IMR-90 (cell line): ENCODE data around the gene CYP2D6. TPM values are rescaled to one million over a fixed set of nuclear protein-coding genes. Genes with fewer than 3 reads are reported as not detected.

Source experiments
- ATAC-seq: fragments of 200-7000 bp; cut with Tn5 transposase; 2 replicates; pipeline ENCODE4 v1.9.1; 2020; ENCODE audit warnings: low read depth, mild to moderate bottlenecking, moderate library complexity
- BruUV-seq: library from RNA; stranded (reverse); fragments of 400-500 nt; replicated peaks from 2 replicates; lab custom pipeline; 2021; lab: Mats Ljungman, UMichigan
- CTCF ChIA-PET: fragments of 300-600 bp; formaldehyde crosslinking; extraction: SDS; loops from one replicate; lab custom pipeline; 2021; ENCODE audit warnings: antibody characterized with exemption; lab: Yijun Ruan, JAX
- POLR2A ChIA-PET: fragments of 300-600 bp; sonication (Branson Sonifier 250); formaldehyde crosslinking; loops from one replicate; lab custom pipeline; 2022; ENCODE audit warnings: antibody characterized with exemption; ENCODE audit not compliant: unreplicated experiment; lab: Charles Lee
- DNase-seq: peaks from one replicate; pipeline ENCODE4 v3.0.0; 2013
- H2AFZ ChIP-seq: replicated peaks from 2 replicates; pipeline ENCODE3; 2013; ENCODE audit warnings: low read length, mild to moderate bottlenecking; ENCODE audit not compliant: poor library complexity
- H2AK5ac ChIP-seq: 2 replicates; pipeline ENCODE4 v1.6.1; 2013; ENCODE audit warnings: low read depth, low read length, inconsistent platforms
- H2AK9ac ChIP-seq: replicated peaks from 2 replicates; pipeline ENCODE3; 2013; ENCODE audit warnings: mild to moderate bottlenecking, low read depth, low read length, moderate library complexity; ENCODE audit not compliant: poor library complexity
- H2BK120ac ChIP-seq: 2 replicates; pipeline ENCODE4 v1.6.1; 2013; ENCODE audit warnings: low read depth, low read length, inconsistent platforms
- H2BK15ac ChIP-seq: 3 replicates; pipeline ENCODE4 v1.6.1; 2013; ENCODE audit warnings: low read depth, low read length, inconsistent platforms
- H2BK20ac ChIP-seq: 2 replicates; pipeline ENCODE4 v1.6.1; 2013; ENCODE audit warnings: low read depth, mild to moderate bottlenecking, inconsistent platforms, low read length, moderate library complexity
- H2BK5ac ChIP-seq: 2 replicates; pipeline ENCODE4 v1.6.1; 2013; ENCODE audit warnings: mild to moderate bottlenecking, low read depth, low read length, inconsistent platforms; ENCODE audit not compliant: poor library complexity, severe bottlenecking
- H3K14ac ChIP-seq: replicated peaks from 2 replicates; pipeline ENCODE4 v1.6.1; 2013; ENCODE audit warnings: low read depth, low read length, inconsistent platforms
- H3K18ac ChIP-seq: 2 replicates; pipeline ENCODE4 v1.6.1; 2013; ENCODE audit warnings: low read depth, low read length, control low read depth
- H3K23ac ChIP-seq: 2 replicates; pipeline ENCODE4 v1.6.1; 2013; ENCODE audit warnings: low read depth, low read length, inconsistent platforms
- H3K27ac ChIP-seq: 2 replicates; pipeline ENCODE4 v1.5.1; 2013; ENCODE audit warnings: mild to moderate bottlenecking, control low read depth, low read length; ENCODE audit not compliant: insufficient read depth
- H3K27me3 ChIP-seq: 2 replicates; pipeline ENCODE4 v1.6.1; 2013; ENCODE audit warnings: low read length; ENCODE audit not compliant: control insufficient read depth, insufficient read depth
- H3K36me3 ChIP-seq: 2 replicates; pipeline ENCODE4 v1.6.1; 2013; ENCODE audit warnings: low read length, mixed read lengths; ENCODE audit not compliant: control insufficient read depth, insufficient read depth
- H3K4ac ChIP-seq: 2 replicates; pipeline ENCODE4 v1.6.1; 2013; ENCODE audit warnings: low read depth, low read length, inconsistent platforms
- H3K4me1 ChIP-seq: 2 replicates; pipeline ENCODE4 v1.6.1; 2013; ENCODE audit warnings: low read length, mixed read lengths; ENCODE audit not compliant: control insufficient read depth, insufficient read depth
- H3K4me2 ChIP-seq: 2 replicates; pipeline ENCODE4 v1.6.1; 2013; ENCODE audit warnings: low read depth, mild to moderate bottlenecking, control low read depth, low read length, moderate library complexity
- H3K4me3 ChIP-seq: 2 replicates; pipeline ENCODE4 v1.5.1; 2013; ENCODE audit warnings: low read depth, mild to moderate bottlenecking, control low read depth, low read length, moderate library complexity; ENCODE audit not compliant: insufficient read depth
- H3K56ac ChIP-seq: 2 replicates; pipeline ENCODE4 v1.6.1; 2013; ENCODE audit warnings: low read length, inconsistent platforms; ENCODE audit not compliant: insufficient read depth; ENCODE audit errors: extremely low read depth
- H3K79me1 ChIP-seq, 2 experiments: 2 replicates each; pipeline ENCODE4 v1.6.1; 2013; ENCODE audit warnings: low read length in 2 of 2, inconsistent platforms in 1 of 2, low read depth in 1 of 2
- H3K9ac ChIP-seq: 2 replicates; pipeline ENCODE4 v1.6.1; 2013; ENCODE audit warnings: low read depth, low read length, control low read depth
- H3K9me1 ChIP-seq: 2 replicates; pipeline ENCODE4 v1.6.1; 2013; ENCODE audit warnings: low read length, inconsistent platforms; ENCODE audit not compliant: insufficient read depth
- H3K9me3 ChIP-seq: 2 replicates; pipeline ENCODE4 v1.6.1; 2013; ENCODE audit warnings: low read length; ENCODE audit not compliant: control insufficient read depth, insufficient read depth
- H4K20me1 ChIP-seq: 2 replicates; pipeline ENCODE4 v1.6.1; 2013; ENCODE audit warnings: low read length, inconsistent platforms; ENCODE audit not compliant: insufficient read depth
- H4K5ac ChIP-seq: 2 replicates; pipeline ENCODE4 v1.6.1; 2013; ENCODE audit warnings: mild to moderate bottlenecking, low read depth, low read length, control low read depth
- H4K8ac ChIP-seq, 2 experiments: 2 replicates each; pipeline ENCODE4 v1.6.1; 2013; ENCODE audit warnings: low read depth in 2 of 2, low read length in 2 of 2, control low read depth in 1 of 2, inconsistent platforms in 1 of 2
- H4K91ac ChIP-seq: 2 replicates; pipeline ENCODE4 v1.6.1; 2013; ENCODE audit warnings: low read depth, low read length, inconsistent platforms; ENCODE audit not compliant: insufficient read depth
- CEBPB ChIP-seq: IDR thresholded peaks from 2 replicates; pipeline ENCODE4 v1.6.1; 2012; ENCODE audit warnings: low read depth, low read length, improper control_type of control experiment
- WGBS, 2 experiments: methylation state at CpG; one replicate each; pipeline versions ENCODE4 v1.1.5 to v1.1.7; 2013; ENCODE audit warnings: missing lambda C conversion rate in 2 of 2; ENCODE audit not compliant: insufficient read length in 1 of 2; ENCODE audit errors: extremely low coverage in 2 of 2; 5-methylcytosine and 5-hydroxymethylcytosine counted together
- dilution Hi-C: fragments of 300-500 bp; cut with HindIII; formaldehyde crosslinking; loops from one replicate; pipeline ENCODE4 v1.14.3; 2018; ENCODE audit warnings: low sequenced_read_pairs; ENCODE audit not compliant: unreplicated experiment
- in situ Hi-C: fragments of 300-500 bp; cut with MboI; formaldehyde crosslinking; loops from 3 replicates; pipeline ENCODE4 v1.14.3; 2019; ENCODE audit warnings: low sequenced_read_pairs, inconsistent platforms, mixed read lengths
- intact Hi-C: fragments of 100-400 bp; cut with micrococcal nuclease; formaldehyde crosslinking; loops from 2 replicates; pipeline ENCODE4 v1.10.0; 2022
- polyA plus RNA-seq, 3 experiments: library from polyadenylated mRNA; depleted of rRNA; stranded (reverse); fragments of >200 nt; gene quantifications; 2 replicates each; pipeline ENCODE4 v1.2.3, GENCODE V29; 2012; ENCODE audit warnings: low replicate concordance in 1 of 3
- total RNA-seq: library from RNA; depleted of rRNA; stranded (reverse); fragments of >200 nt; gene quantifications from 2 replicates; pipeline ENCODE4 v1.2.3, GENCODE V29; 2012

The CYP2D6 gene
- total and polyA plus RNA-seq, 2 of the 4 experiments (the other 2 are of a cell fraction) = under 0.01 to 0.24 TPM

GRCh38 chr22:42111798-42112197, 18.8 kb downstream of the CYP2D6 start:
- H3K9ac ChIP-seq = no peak overlapping the region
- H3K56ac ChIP-seq = no peak overlapping the region
- H2AK5ac ChIP-seq = no peak overlapping the region
- H3K14ac ChIP-seq = no peak overlapping the region
- dilution Hi-C loops (no loop called here), intact Hi-C loops (no loop called here), in situ Hi-C loops (no loop called here)
- H3K27me3 ChIP-seq = no peaks in the 10 kb centered on the region; the same call in 1 of the 2 replicates
- no peak overlapping the region for H4K5ac ChIP-seq
- no peak overlapping the region for H3K27ac ChIP-seq
- BruUV-seq = no TSS peak
- no peaks in the 10 kb centered on the region for H4K20me1 ChIP-seq
- H3K9me3 ChIP-seq = peaks cover 13% of the 10 kb centered on the region
- H3K23ac ChIP-seq = no peak overlapping the region
- no peak overlapping the region for H2AFZ ChIP-seq
- H3K36me3 ChIP-seq = no peaks in the 10 kb centered on the region
- no peaks in the 10 kb centered on the region for H3K79me1 ChIP-seq
- H3K4me3 ChIP-seq = no peak overlapping the region
- CTCF ChIA-PET = no interaction called here
- peaks cover 2% of the 10 kb centered on the region; the same call in 1 of the 2 replicates for H3K4me1 ChIP-seq
- H3K18ac ChIP-seq = no peak overlapping the region
- ATAC-seq (no peak), DNase-seq (no peak)
- no peak overlapping the region for H3K4ac ChIP-seq
- H3K4me2 ChIP-seq = no peak overlapping the region
- POLR2A ChIA-PET = no interaction called here
- no peak overlapping the region for H4K91ac ChIP-seq
- H2BK120ac ChIP-seq = no peak overlapping the region
- H2BK5ac ChIP-seq = no peak overlapping the region
- TF ChIP-seq CEBPB = no peak
- H2AK9ac ChIP-seq = no peak overlapping the region
- H2BK20ac ChIP-seq = no peak overlapping the region
- H2BK15ac ChIP-seq = no peak overlapping the region
- no CpG with 5 or more reads among the region's 4 CpGs for WGBS, 2 experiments
- H3K9me1 ChIP-seq = no peaks in the 10 kb centered on the region
- H4K8ac ChIP-seq = no peak overlapping the region
